HepG2 (cell line): ENCODE data around the gene ABCC3. TPM values are rescaled to one million over a fixed set of nuclear protein-coding genes. Genes with fewer than 3 reads are reported as not detected.

Experiments used
- CBX1 ChIP-seq: IDR thresholded peaks from one replicate; pipeline ENCODE4 v1.6.1; 2016; ENCODE audit warnings: antibody characterized with exemption, low read depth
- HMGA1 ChIP-seq: sonication (generic); formaldehyde crosslinking; conservative IDR thresholded peaks from 2 replicates; pipeline ENCODE4 v1.4.0; 2020; ENCODE audit warnings: missing genetic modification reagents
- RBAK ChIP-seq: sonication (generic); formaldehyde crosslinking; IDR thresholded peaks from 2 replicates; pipeline ENCODE4 v1.5.1; 2020; ENCODE audit warnings: mild to moderate bottlenecking, missing genetic modification reagents
- STAT5B ChIP-seq: sonication (generic); formaldehyde crosslinking; IDR thresholded peaks from 2 replicates; pipeline ENCODE4 v1.4.0; 2020; ENCODE audit warnings: missing genetic modification reagents
- WIZ ChIP-seq: sonication (generic); formaldehyde crosslinking; IDR thresholded peaks from 2 replicates; pipeline ENCODE4 v1.5.1; 2020; ENCODE audit warnings: mild to moderate bottlenecking, missing genetic modification reagents
- ZMYM2 ChIP-seq: sonication (generic); formaldehyde crosslinking; IDR thresholded peaks from 2 replicates; pipeline ENCODE4 v1.8.0; 2022; ENCODE audit warnings: mild to moderate bottlenecking, missing genetic modification reagents
- ZNF335 ChIP-seq: sonication (generic); formaldehyde crosslinking; IDR thresholded peaks from 2 replicates; pipeline ENCODE4 v1.4.0; 2020; ENCODE audit warnings: missing genetic modification reagents
- ZNF550 ChIP-seq: sonication (generic); formaldehyde crosslinking; IDR thresholded peaks from 2 replicates; pipeline ENCODE4 v1.4.0; 2020; ENCODE audit warnings: mild to moderate bottlenecking, missing genetic modification reagents, borderline replicate concordance
- ZNF670 ChIP-seq: sonication (generic); formaldehyde crosslinking; IDR thresholded peaks from 2 replicates; pipeline ENCODE4 v1.8.0; 2022; ENCODE audit warnings: mild to moderate bottlenecking, missing genetic modification reagents, borderline replicate concordance
- polyA plus RNA-seq, 8 experiments: library from polyadenylated mRNA; depleted of rRNA in 3 of 8; stranded (reverse) in 7 of 8; unstranded in 1 of 8; fragments of >200 nt; fragmentation: Illumina TruSeq in 4 of 8; extraction: Trizol in 4 of 8; gene quantifications; 2 replicates each; pipeline versions ENCODE4 v1.2.1 to v1.2.3, GENCODE V29; 2011 to 2016; ENCODE audit warnings: low read depth in 4 of 8, missing spikeins in 1 of 8, mixed read lengths in 1 of 8; ENCODE audit not compliant: insufficient read depth in 1 of 8
- total RNA-seq, 5 experiments: library from RNA; depleted of rRNA; stranded (reverse); fragments of >200 nt; fragmentation: Illumina TruSeq; extraction: Trizol; gene quantifications; 2 replicates each; pipeline ENCODE4 v1.2.3, GENCODE V29; 2016; ENCODE audit warnings: low read depth in 1 of 5
- TF ChIP-seq, protein P1 (sequence below): sonication (generic); formaldehyde crosslinking; IDR thresholded peaks from 2 replicates; pipeline ENCODE4 v1.5.1; 2020; ENCODE audit warnings: missing genetic modification reagents, mild to moderate bottlenecking, borderline replicate concordance
- TF ChIP-seq, protein P2 (sequence below): sonication (generic); formaldehyde crosslinking; IDR thresholded peaks from 2 replicates; pipeline ENCODE4 v1.9.0; 2021; ENCODE audit warnings: mild to moderate bottlenecking, missing genetic modification reagents
- TF ChIP-seq, protein P3 (sequence below): sonication (generic); formaldehyde crosslinking; IDR thresholded peaks from 2 replicates; pipeline ENCODE4 v1.5.0; 2020; ENCODE audit warnings: missing genetic modification reagents
- TF ChIP-seq, protein P4 (sequence below): sonication (generic); formaldehyde crosslinking; IDR thresholded peaks from 2 replicates; pipeline ENCODE4 v1.4.0; 2020; ENCODE audit warnings: mild to moderate bottlenecking, missing genetic modification reagents
- TF ChIP-seq, protein P5 (sequence below), 2 experiments: sonication (generic) in 1 of 2; formaldehyde crosslinking in 1 of 2; IDR thresholded peaks; 2 replicates each; pipeline versions ENCODE4 v1.4.0 to v1.6.1; 2016 to 2020; ENCODE audit warnings: borderline replicate concordance in 1 of 2, low read depth in 1 of 2, mild to moderate bottlenecking in 1 of 2, missing genetic modification reagents in 1 of 2
- TF ChIP-seq, protein P6 (sequence below): sonication (generic); formaldehyde crosslinking; conservative IDR thresholded peaks from 2 replicates; pipeline ENCODE4 v1.4.0; 2020; ENCODE audit warnings: missing genetic modification reagents

ABCC3 gene
- total and polyA plus RNA-seq, 2 of the 13 experiments (the other 11 are each of a cell fraction or from before 2014, with no cell fraction given) = 25.2 to 50.7 TPM

DNA sequence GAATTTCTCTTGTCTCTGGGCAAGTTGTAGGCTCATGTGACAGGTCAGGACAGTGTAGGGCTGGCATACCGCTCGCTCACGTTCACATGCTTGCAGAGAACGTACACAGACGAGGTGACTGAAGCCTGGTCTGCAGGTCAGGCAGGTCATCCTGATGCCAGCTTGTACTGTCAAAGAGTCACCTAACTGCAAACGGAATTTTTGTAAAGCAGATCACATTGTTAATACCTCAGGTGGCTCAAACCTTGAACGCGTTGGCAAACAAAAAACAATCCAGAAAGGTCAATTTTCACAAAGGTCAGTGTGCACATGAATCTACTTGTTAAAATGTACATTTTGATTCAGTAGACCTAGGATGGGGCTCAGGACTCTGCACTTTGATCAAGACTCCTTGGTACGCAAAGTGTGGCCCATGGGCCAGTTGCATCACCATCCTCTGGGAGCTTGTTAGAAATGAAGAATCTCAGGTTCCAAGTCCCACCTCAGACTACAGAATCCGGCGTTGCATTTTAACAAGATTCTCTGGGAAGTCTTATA, 44.4 kb downstream of the ABCC3 start (continued):
- TF ChIP-seq HMGA1 (no peak), ZNF335 (CRISPR knock-in tag) (no peak), ZNF550 (CRISPR knock-in tag) (no peak), WIZ (no peak), CBX1 (no peak), RBAK (no peak), ZNF670 (CRISPR knock-in tag) (no peak), ZMYM2 (CRISPR knock-in tag) (no peak), STAT5B (CRISPR knock-in tag) (no peak)
- TF ChIP-seq, protein P1, sequence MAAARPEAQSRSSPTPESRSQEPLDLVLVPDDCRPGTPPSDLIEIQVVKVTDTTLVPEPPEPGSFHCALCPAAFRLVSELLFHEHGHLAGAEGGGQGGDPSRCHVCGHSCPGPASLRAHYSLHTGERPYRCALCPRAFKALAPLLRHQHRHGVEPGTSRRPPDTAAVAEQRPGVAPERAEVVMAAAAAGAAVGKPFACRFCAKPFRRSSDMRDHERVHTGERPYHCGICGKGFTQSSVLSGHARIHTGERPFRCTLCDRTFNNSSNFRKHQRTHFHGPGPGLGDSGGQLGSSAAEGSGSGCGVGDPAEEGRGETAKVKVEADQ (CRISPR knock-in tag) = peak; percentile 60; the same call in 1 of the 2 replicates
- TF ChIP-seq, protein P2, sequence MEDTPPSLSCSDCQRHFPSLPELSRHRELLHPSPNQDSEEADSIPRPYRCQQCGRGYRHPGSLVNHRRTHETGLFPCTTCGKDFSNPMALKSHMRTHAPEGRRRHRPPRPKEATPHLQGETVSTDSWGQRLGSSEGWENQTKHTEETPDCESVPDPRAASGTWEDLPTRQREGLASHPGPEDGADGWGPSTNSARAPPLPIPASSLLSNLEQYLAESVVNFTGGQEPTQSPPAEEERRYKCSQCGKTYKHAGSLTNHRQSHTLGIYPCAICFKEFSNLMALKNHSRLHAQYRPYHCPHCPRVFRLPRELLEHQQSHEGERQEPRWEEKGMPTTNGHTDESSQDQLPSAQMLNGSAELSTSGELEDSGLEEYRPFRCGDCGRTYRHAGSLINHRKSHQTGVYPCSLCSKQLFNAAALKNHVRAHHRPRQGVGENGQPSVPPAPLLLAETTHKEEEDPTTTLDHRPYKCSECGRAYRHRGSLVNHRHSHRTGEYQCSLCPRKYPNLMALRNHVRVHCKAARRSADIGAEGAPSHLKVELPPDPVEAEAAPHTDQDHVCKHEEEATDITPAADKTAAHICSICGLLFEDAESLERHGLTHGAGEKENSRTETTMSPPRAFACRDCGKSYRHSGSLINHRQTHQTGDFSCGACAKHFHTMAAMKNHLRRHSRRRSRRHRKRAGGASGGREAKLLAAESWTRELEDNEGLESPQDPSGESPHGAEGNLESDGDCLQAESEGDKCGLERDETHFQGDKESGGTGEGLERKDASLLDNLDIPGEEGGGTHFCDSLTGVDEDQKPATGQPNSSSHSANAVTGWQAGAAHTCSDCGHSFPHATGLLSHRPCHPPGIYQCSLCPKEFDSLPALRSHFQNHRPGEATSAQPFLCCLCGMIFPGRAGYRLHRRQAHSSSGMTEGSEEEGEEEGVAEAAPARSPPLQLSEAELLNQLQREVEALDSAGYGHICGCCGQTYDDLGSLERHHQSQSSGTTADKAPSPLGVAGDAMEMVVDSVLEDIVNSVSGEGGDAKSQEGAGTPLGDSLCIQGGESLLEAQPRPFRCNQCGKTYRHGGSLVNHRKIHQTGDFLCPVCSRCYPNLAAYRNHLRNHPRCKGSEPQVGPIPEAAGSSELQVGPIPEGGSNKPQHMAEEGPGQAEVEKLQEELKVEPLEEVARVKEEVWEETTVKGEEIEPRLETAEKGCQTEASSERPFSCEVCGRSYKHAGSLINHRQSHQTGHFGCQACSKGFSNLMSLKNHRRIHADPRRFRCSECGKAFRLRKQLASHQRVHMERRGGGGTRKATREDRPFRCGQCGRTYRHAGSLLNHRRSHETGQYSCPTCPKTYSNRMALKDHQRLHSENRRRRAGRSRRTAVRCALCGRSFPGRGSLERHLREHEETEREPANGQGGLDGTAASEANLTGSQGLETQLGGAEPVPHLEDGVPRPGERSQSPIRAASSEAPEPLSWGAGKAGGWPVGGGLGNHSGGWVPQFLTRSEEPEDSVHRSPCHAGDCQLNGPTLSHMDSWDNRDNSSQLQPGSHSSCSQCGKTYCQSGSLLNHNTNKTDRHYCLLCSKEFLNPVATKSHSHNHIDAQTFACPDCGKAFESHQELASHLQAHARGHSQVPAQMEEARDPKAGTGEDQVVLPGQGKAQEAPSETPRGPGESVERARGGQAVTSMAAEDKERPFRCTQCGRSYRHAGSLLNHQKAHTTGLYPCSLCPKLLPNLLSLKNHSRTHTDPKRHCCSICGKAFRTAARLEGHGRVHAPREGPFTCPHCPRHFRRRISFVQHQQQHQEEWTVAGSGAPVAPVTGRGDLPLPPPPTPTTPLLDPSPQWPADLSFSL (CRISPR knock-in tag) = no peak
- TF ChIP-seq, protein P3, sequence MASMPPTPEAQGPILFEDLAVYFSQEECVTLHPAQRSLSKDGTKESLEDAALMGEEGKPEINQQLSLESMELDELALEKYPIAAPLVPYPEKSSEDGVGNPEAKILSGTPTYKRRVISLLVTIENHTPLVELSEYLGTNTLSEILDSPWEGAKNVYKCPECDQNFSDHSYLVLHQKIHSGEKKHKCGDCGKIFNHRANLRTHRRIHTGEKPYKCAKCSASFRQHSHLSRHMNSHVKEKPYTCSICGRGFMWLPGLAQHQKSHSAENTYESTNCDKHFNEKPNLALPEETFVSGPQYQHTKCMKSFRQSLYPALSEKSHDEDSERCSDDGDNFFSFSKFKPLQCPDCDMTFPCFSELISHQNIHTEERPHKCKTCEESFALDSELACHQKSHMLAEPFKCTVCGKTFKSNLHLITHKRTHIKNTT (CRISPR knock-in tag) = no peak
- TF ChIP-seq, protein P4, sequence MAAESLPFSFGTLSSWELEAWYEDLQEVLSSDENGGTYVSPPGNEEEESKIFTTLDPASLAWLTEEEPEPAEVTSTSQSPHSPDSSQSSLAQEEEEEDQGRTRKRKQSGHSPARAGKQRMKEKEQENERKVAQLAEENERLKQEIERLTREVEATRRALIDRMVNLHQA = no peak
- TF ChIP-seq, protein P5, sequence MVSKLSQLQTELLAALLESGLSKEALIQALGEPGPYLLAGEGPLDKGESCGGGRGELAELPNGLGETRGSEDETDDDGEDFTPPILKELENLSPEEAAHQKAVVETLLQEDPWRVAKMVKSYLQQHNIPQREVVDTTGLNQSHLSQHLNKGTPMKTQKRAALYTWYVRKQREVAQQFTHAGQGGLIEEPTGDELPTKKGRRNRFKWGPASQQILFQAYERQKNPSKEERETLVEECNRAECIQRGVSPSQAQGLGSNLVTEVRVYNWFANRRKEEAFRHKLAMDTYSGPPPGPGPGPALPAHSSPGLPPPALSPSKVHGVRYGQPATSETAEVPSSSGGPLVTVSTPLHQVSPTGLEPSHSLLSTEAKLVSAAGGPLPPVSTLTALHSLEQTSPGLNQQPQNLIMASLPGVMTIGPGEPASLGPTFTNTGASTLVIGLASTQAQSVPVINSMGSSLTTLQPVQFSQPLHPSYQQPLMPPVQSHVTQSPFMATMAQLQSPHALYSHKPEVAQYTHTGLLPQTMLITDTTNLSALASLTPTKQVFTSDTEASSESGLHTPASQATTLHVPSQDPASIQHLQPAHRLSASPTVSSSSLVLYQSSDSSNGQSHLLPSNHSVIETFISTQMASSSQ (IDR thresholded peaks at IDR 0.05; ENCODE audit: low read depth) = no peak; the same call in 1 of the 2 replicates
- TF ChIP-seq, protein P5 (CRISPR knock-in tag; IDR thresholded peaks at IDR 0.05; ENCODE audit: borderline replicate concordance) = no peak
- TF ChIP-seq, protein P6, sequence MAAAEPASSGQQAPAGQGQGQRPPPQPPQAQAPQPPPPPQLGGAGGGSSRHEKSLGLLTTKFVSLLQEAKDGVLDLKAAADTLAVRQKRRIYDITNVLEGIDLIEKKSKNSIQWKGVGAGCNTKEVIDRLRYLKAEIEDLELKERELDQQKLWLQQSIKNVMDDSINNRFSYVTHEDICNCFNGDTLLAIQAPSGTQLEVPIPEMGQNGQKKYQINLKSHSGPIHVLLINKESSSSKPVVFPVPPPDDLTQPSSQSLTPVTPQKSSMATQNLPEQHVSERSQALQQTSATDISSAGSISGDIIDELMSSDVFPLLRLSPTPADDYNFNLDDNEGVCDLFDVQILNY (CRISPR knock-in tag) = no peak
